T-cell (primary cell): Measurements from ENCODE around the gene ARL15. TPM values are rescaled to one million over a fixed set of nuclear protein-coding genes. Genes with fewer than 3 reads are reported as not detected.

Source experiments
- ATAC-seq, 4 experiments: fragments of 200-7000 bp in 3 of 4; fragments of 150-1000 bp in 1 of 4; cut with Tn5 transposase; replicated peaks in 1 of 4; 1 replicate in 3 of 4; 2 replicates in 1 of 4; pipeline ENCODE4 v1.10.0; 2021; ENCODE audit warnings: moderate library complexity in 3 of 4, mild to moderate bottlenecking in 2 of 4, moderate number of reproducible peaks in 1 of 4
- CTCF ChIA-PET, 2 donors: fragments of 300-600 bp; sonication (Branson Sonifier 250); formaldehyde crosslinking; loops; one replicate each; lab custom pipeline; 2022; ENCODE audit warnings: antibody characterized with exemption in 2 of 2; lab: Charles Lee
- POLR2A ChIA-PET, 2 donors: fragments of 300-600 bp; sonication (Branson Sonifier 250); formaldehyde crosslinking; loops; one replicate each; lab custom pipeline; 2022; ENCODE audit warnings: antibody characterized with exemption in 2 of 2; lab: Charles Lee
- DNase-seq, 35 experiments: peaks; one replicate each; pipeline versions ENCODE4 v3.0.0 to v3.0.0-alpha.2; 2013 to 2023
- H3K27ac ChIP-seq: one replicate; pipeline ENCODE4 v1.5.1; 2013; ENCODE audit warnings: low read length
- H3K27me3 ChIP-seq, 2 experiments: replicated peaks in 1 of 2; 1 replicate in 1 of 2; 2 replicates in 1 of 2; pipeline versions ENCODE4 v1.6.1 to v1.7.0; 2013; ENCODE audit warnings: low read length in 1 of 2, mixed read lengths in 1 of 2; ENCODE audit not compliant: control insufficient read depth in 2 of 2, insufficient read depth in 2 of 2; ENCODE audit errors: extremely low read depth in 1 of 2
- H3K36me3 ChIP-seq, 2 donors: 1 replicate in 1 of 2; 2 replicates in 1 of 2; pipeline versions ENCODE4 v1.6.1 to v1.7.0; 2013; ENCODE audit warnings: low read length in 1 of 2; ENCODE audit not compliant: control insufficient read depth in 2 of 2, insufficient read depth in 1 of 2; ENCODE audit errors: extremely low read depth in 1 of 2
- H3K4me1 ChIP-seq, 2 experiments: 1 replicate in 1 of 2; 2 replicates in 1 of 2; pipeline versions ENCODE4 v1.6.1 to v1.7.0; 2013; ENCODE audit warnings: low read length in 2 of 2, mixed read lengths in 1 of 2; ENCODE audit not compliant: insufficient read depth in 2 of 2, control insufficient read depth in 1 of 2; ENCODE audit errors: extremely low read depth in 1 of 2
- H3K4me3 ChIP-seq, 2 donors: 1 replicate in 1 of 2; 2 replicates in 1 of 2; pipeline versions ENCODE4 v1.5.1 to v1.7.0; 2013; ENCODE audit warnings: mild to moderate bottlenecking in 2 of 2, low read length in 1 of 2, moderate library complexity in 1 of 2; ENCODE audit not compliant: control insufficient read depth in 1 of 2; ENCODE audit errors: extremely low read depth in 1 of 2
- H3K9me3 ChIP-seq: 2 replicates; pipeline ENCODE4 v1.7.0; 2013
- H3K27ac Mint-ChIP-seq, 2 donors: one replicate each; pipeline ENCODE4 v1.8.0; 2020 to 2021; ENCODE audit warnings: mild to moderate bottlenecking in 2 of 2, mixed read lengths in 2 of 2
- H3K27me3 Mint-ChIP-seq, 2 donors: one replicate each; pipeline ENCODE4 v1.8.0; 2021 to 2022; ENCODE audit warnings: mixed read lengths in 2 of 2
- H3K36me3 Mint-ChIP-seq: one replicate; pipeline ENCODE4 v1.8.0; 2021; ENCODE audit warnings: mixed read lengths
- H3K4me1 Mint-ChIP-seq, 3 donors: one replicate each; pipeline ENCODE4 v1.8.0; 2020 to 2022; ENCODE audit warnings: mixed read lengths in 3 of 3, mild to moderate bottlenecking in 1 of 3
- H3K4me3 Mint-ChIP-seq, 3 donors: one replicate each; pipeline ENCODE4 v1.8.0; 2020 to 2022; ENCODE audit warnings: mild to moderate bottlenecking in 3 of 3, mixed read lengths in 3 of 3, moderate library complexity in 3 of 3
- H3K9me3 Mint-ChIP-seq, 3 donors: one replicate each; pipeline ENCODE4 v1.8.0; 2020 to 2022; ENCODE audit warnings: mixed read lengths in 3 of 3
- WGBS: methylation state at CpG from one replicate; pipeline ENCODE4 v1.1.5; 2013; ENCODE audit warnings: missing lambda C conversion rate; ENCODE audit not compliant: insufficient coverage; 5-methylcytosine and 5-hydroxymethylcytosine counted together
- total RNA-seq, 35 experiments: library from RNA in 6 of 35; stranded (reverse) in 6 of 35; fragments of 120-200 nt in 1 of 35; gene quantifications; one replicate each; pipeline versions ENCODE4 v1.2.1 to v1.2.4 and lab custom pipeline; 2013 to 2026

The ARL15 gene
- total RNA-seq, 5 donors from 2014 or later (not counting 1 experiment from before 2014, with no cell fraction given), result 10.7 to 21.6 (median 11.7) TPM

- ChIA-PET POLR2A (no interaction called here), CTCF (no interaction called here)
- no peaks in the 10 kb centered on the region for H3K27me3 ChIP-seq
- H3K4me3 ChIP-seq, result no peak overlapping the region
- no peaks in the 10 kb centered on the region for H3K36me3 ChIP-seq
- DNase-seq (no peak), ATAC-seq (no peak)
- Mint-ChIP-seq H3K27ac (no peak overlapping the region), H3K9me3 (peaks cover 0 to 8% (median 7%) of the 10 kb centered on the region in 3 donors), H3K27me3 (peaks cover 1 to 3% of the 10 kb centered on the region in 2 donors), H3K4me3 (no peak overlapping the region), H3K4me1 (no peaks in the 10 kb centered on the region), H3K36me3 (no peaks in the 10 kb centered on the region)
- no peaks in the 10 kb centered on the region for H3K4me1 ChIP-seq
- no peaks in the 10 kb centered on the region for H3K9me3 ChIP-seq
- H3K27ac ChIP-seq, result no peak overlapping the region
These were observed 34.3 kb upstream of the ARL15 start for GRCh38 chr5:54344653-54345052.

DNA sequence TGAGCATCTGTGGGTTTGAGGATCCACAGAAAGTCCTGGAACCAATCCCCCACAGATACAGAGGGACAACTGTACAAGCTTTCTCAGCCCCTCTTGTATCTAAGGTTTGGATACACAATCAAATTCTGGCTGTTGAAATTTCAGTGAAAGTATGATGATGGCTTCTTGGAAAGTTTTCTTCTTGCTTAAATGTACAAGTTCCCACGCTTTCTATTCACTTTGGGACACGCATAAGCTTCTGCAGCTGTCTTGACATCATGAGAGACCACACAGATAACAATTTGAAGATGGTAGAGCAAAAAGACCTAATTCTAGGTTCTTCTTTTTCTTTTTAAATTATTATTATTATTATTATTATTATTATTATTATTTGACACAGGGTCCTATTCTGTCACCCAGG is 31.6 kb upstream of the ARL15 start:
- Histone ChIP-seq H3K36me3 (no peaks in the 10 kb centered on the region), H3K4me3 (no peak overlapping the region), H3K4me1 (no peaks in the 10 kb centered on the region), H3K27me3 (no peaks in the 10 kb centered on the region), H3K27ac (no peak overlapping the region), H3K9me3 (no peaks in the 10 kb centered on the region)
- no CpG with 5 or more reads among the region's 2 CpGs for WGBS
- H3K4me1 Mint-ChIP-seq, result no peaks in the 10 kb centered on the region
- H3K4me3 Mint-ChIP-seq, result no peak overlapping the region
- H3K27ac Mint-ChIP-seq, result no peak overlapping the region
- CTCF ChIA-PET, result no interaction called here
- DNase-seq, result no peak
- H3K36me3 Mint-ChIP-seq, result no peaks in the 10 kb centered on the region
- POLR2A ChIA-PET, result no interaction called here
- H3K9me3 Mint-ChIP-seq, result peaks cover 10 to 16% (median 13%) of the 10 kb centered on the region in 3 donors
- ATAC-seq, result no peak
- H3K27me3 Mint-ChIP-seq, result peaks cover 1 to 3% of the 10 kb centered on the region in 2 donors

DNA sequence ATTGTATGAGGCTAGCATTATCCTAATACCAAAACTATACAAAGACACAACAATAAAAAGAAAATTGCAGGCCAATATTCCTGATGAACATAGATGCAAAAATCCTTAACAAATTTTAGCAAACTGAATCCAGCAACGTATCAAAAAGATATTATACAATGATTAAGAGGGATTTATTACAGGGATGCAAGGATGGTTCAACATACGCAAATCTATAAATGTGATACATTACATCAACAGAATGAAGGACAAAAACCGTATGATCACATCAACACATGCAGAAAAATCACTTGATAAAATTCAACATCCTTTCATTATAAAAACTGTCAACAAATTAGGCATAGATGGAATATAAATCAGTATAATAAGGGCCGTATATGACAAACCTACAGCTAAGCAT is 27.1 kb upstream of the ARL15 start:
- Histone ChIP-seq H3K36me3 (no peaks in the 10 kb centered on the region), H3K4me1 (no peaks in the 10 kb centered on the region), H3K27me3 (peaks cover 0 to 9% of the 10 kb centered on the region in 2 experiments), H3K27ac (no peak overlapping the region), H3K4me3 (no peak overlapping the region), H3K9me3 (no peaks in the 10 kb centered on the region)
- Mint-ChIP-seq H3K36me3 (no peaks in the 10 kb centered on the region), H3K27ac (no peak overlapping the region), H3K9me3 (peaks cover 24 to 39% (median 30%) of the 10 kb centered on the region in 3 donors), H3K4me3 (no peak overlapping the region), H3K27me3 (peaks cover under 1 to 8% of the 10 kb centered on the region in 2 donors), H3K4me1 (no peaks in the 10 kb centered on the region)
- DNase-seq (no peak), ATAC-seq (no peak)
- no CpG with 5 or more reads among the region's 4 CpGs for WGBS
- ChIA-PET CTCF (no interaction called here), POLR2A (no interaction called here)

GRCh38 chr5:54332720-54333119 is 22.3 kb upstream of the ARL15 start:
- Mint-ChIP-seq H3K36me3 (no peaks in the 10 kb centered on the region), H3K4me1 (no peaks in the 10 kb centered on the region), H3K4me3 (no peak overlapping the region), H3K27me3 (peaks cover 16 to 25% of the 10 kb centered on the region in 2 donors), H3K27ac (no peak overlapping the region), H3K9me3 (peaks cover 21 to 31% (median 23%) of the 10 kb centered on the region in 3 donors)
- WGBS, result no CpG with 5 or more reads among the region's 1 CpG
- Histone ChIP-seq H3K27ac (no peak overlapping the region), H3K9me3 (no peaks in the 10 kb centered on the region), H3K36me3 (no peaks in the 10 kb centered on the region), H3K4me3 (no peak overlapping the region), H3K4me1 (no peaks in the 10 kb centered on the region), H3K27me3 (peaks cover 0 to 9% of the 10 kb centered on the region in 2 experiments)
- ChIA-PET CTCF (interaction anchor here in 1 of 2 donors (0.6 kb wide), 2 partner anchors 151 to 826 kb away, joined by 3 to 5 read pairs; no protein-coding TSS in a partner anchor), POLR2A (interaction anchor here in 1 of 2 donors (0.6 kb wide), 2 partner anchors 220 to 956 kb away, joined by 3 to 4 read pairs; no protein-coding TSS in a partner anchor)
- no peak for ATAC-seq
- DNase-seq, result no peak

GRCh38 chr5:54329731-54330709 is 19.6 kb upstream of the ARL15 start:
- H3K27me3 Mint-ChIP-seq, result peaks cover 22 to 26% of the 10 kb centered on the region in 2 donors

DNA sequence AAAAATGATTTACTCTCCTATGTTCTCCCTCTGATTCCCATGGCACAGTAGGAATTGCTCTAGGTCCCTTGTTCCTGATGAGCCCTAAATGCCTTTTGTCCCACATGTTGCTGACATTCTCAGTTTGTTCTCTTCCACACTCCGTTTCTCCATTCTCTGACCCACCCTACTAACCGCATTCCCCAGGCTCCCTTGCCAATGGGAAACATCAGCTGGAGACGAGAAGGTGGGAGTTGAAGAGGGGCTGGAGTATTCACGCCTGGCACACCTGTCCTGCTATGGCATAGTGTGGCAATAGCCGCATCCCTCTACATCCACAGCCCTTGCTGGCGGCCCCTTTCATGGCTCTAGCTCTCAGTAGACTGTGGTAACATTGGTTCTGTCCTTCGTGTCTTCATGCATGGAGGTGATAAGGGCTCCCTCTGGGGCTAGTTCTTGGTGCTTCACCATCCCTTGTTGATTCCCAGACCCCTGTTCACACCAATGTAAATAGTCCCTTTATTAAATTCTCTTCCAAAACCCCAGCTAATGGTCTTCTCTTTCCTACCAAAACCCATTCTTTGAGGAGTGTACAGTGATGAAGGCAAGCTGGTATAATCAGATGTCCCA is 16.4 kb upstream of the ARL15 start:
- peaks cover 0 to 7% (median 0%) of the 10 kb centered on the region in 3 donors for H3K4me1 Mint-ChIP-seq
- no peak overlapping the region for H3K27ac Mint-ChIP-seq
- 60% methylated on average over 1 of the region's 7 CpGs for WGBS
- H3K9me3 Mint-ChIP-seq, result peaks cover 0 to 3% (median 0%) of the 10 kb centered on the region in 3 donors
- no peak overlapping the region for H3K27ac ChIP-seq
- ATAC-seq (no peak), DNase-seq (no peak)
- ChIA-PET CTCF (interaction anchor here in 1 of 2 donors (1.2 kb wide), 1 partner anchor 15 kb away, joined by 3 read pairs; no protein-coding TSS in a partner anchor), POLR2A (no interaction called here)
- no peaks in the 10 kb centered on the region for H3K9me3 ChIP-seq
- no peaks in the 10 kb centered on the region for H3K4me1 ChIP-seq
- H3K36me3 Mint-ChIP-seq, result no peaks in the 10 kb centered on the region
- H3K4me3 ChIP-seq, result no peak overlapping the region
- no peak overlapping the region for H3K4me3 Mint-ChIP-seq
- no peaks in the 10 kb centered on the region for H3K36me3 ChIP-seq
- peaks cover 0 to 3% of the 10 kb centered on the region in 2 experiments for H3K27me3 ChIP-seq
- peaks cover 15 to 23% of the 10 kb centered on the region in 2 donors for H3K27me3 Mint-ChIP-seq

More at GRCh38 chr5:54329731-54330709, 19.6 kb upstream of the ARL15 start:
- no peak overlapping the region for H3K27ac Mint-ChIP-seq
- Histone ChIP-seq H3K27me3 (peaks cover 0 to 12% of the 10 kb centered on the region in 2 experiments), H3K4me3 (no peak overlapping the region), H3K27ac (no peak overlapping the region), H3K36me3 (no peaks in the 10 kb centered on the region), H3K4me1 (no peaks in the 10 kb centered on the region), H3K9me3 (no peaks in the 10 kb centered on the region)
- H3K36me3 Mint-ChIP-seq, result no peaks in the 10 kb centered on the region
- peaks cover 0 to 7% (median 0%) of the 10 kb centered on the region in 3 donors for H3K4me1 Mint-ChIP-seq
- ChIA-PET CTCF (no interaction called here), POLR2A (no interaction called here)
- DNase-seq (no peak), ATAC-seq (no peak)
- no peak overlapping the region for H3K4me3 Mint-ChIP-seq
- WGBS, result 67% methylated on average over 2 of the region's 4 CpGs
- H3K9me3 Mint-ChIP-seq, result peaks cover 4 to 8% (median 6%) of the 10 kb centered on the region in 3 donors
